GM18507 (cell line): Measurements from ENCODE around the gene ORAI2.
A peak's percentile ranks its signal among the peaks of the same experiment; 100 is the strongest.
"Not testable (repeated sequence)": the region's sequence is repeated elsewhere in the genome, so short reads cannot be mapped to it uniquely, and the experiment has no call there.

Experiments used
- DNase-seq: peaks from one replicate; pipeline ENCODE4 v3.0.0; 2011; ENCODE audit warnings: low read depth; ENCODE audit not compliant: insufficient read length; ENCODE audit errors: extremely low spot score
- FAIRE-seq: peaks from 2 replicates; lab custom pipeline; 2011; peaks lifted over from hg19 to GRCh38; lab: Jason Lieb, UNC

Gene ORAI2

GRCh38 chr7:102433219-102434038 lies at the start of gene ORAI2:
Gene ORAI2, plus strand, starts transcription at chr7:102433575. Its CDS starts 5,382 bp downstream, at chr7:102438957.
- DNase-seq (peak; percentile 64), FAIRE-seq (no peak)

GRCh38 chr7:102387064-102387463 lies 46.3 kb upstream of the ORAI2 start:
- no peak for FAIRE-seq
- DNase-seq = no peak

- FAIRE-seq = no peak
- no peak for DNase-seq
These were observed 43.6 kb upstream of the ORAI2 start for GRCh38 chr7:102389810-102390209.

GRCh38 chr7:102390697-102391484 lies 42.5 kb upstream of the ORAI2 start:
- DNase-seq (no peak), FAIRE-seq (peak; percentile 83)

GRCh38 chr7:102392330-102392729 lies 41.0 kb upstream of the ORAI2 start:
- DNase-seq = no peak
- FAIRE-seq = no peak

GRCh38 chr7:102393467-102393866 lies 39.9 kb upstream of the ORAI2 start:
- DNase-seq = no peak
- no peak for FAIRE-seq

GRCh38 chr7:102395592-102395872 lies 37.8 kb upstream of the ORAI2 start:
- DNase-seq (no peak), FAIRE-seq (no peak)

- DNase-seq (peak; percentile 83), FAIRE-seq (peak; percentile 94)
These were observed 37.3 kb upstream of the ORAI2 start, which contains the start of gene PRKRIP1 for GRCh38 chr7:102395873-102396709. Gene PRKRIP1, plus strand, starts transcription at chr7:102396363. Its CDS starts 49 bp downstream, at chr7:102396412.

- no peak for DNase-seq
- no peak for FAIRE-seq
These were observed 36.7 kb upstream of the ORAI2 start for GRCh38 chr7:102396710-102397019.

- no peak for FAIRE-seq
- DNase-seq = no peak
These were observed 34.8 kb upstream of the ORAI2 start for GRCh38 chr7:102398543-102398942.

- FAIRE-seq (no peak), DNase-seq (no peak)
These were observed 33.0 kb upstream of the ORAI2 start for GRCh38 chr7:102400360-102400759.

GRCh38 chr7:102403563-102403962 lies 29.8 kb upstream of the ORAI2 start:
- DNase-seq = no peak
- no peak for FAIRE-seq

- DNase-seq = no peak
- peak; percentile 93 for FAIRE-seq
These were observed 29.1 kb upstream of the ORAI2 start for GRCh38 chr7:102404005-102404861.

GRCh38 chr7:102404862-102405188 lies 28.6 kb upstream of the ORAI2 start:
- not testable (repeated sequence) for FAIRE-seq, DNase-seq

GRCh38 chr7:102407910-102408309 lies 25.5 kb upstream of the ORAI2 start:
- FAIRE-seq (no peak), DNase-seq (no peak)

GRCh38 chr7:102408530-102408929 lies 24.8 kb upstream of the ORAI2 start:
- DNase-seq = not testable (repeated sequence)
- FAIRE-seq = peak; percentile 74

GRCh38 chr7:102409340-102409739 lies 24.0 kb upstream of the ORAI2 start:
- no peak for FAIRE-seq
- no peak for DNase-seq

- DNase-seq (no peak), FAIRE-seq (no peak)
These were observed 23.3 kb upstream of the ORAI2 start for GRCh38 chr7:102410123-102410522.

GRCh38 chr7:102410918-102411317 lies 22.5 kb upstream of the ORAI2 start:
- no peak for FAIRE-seq
- no peak for DNase-seq
